ENCODE measurements around the gene ZNF10. TPM values are rescaled to one million over a fixed set of nuclear protein-coding genes. Genes with fewer than 3 reads are reported as not detected.

Gene ZNF10
- total RNA-seq, 1 experiment from 2014 or later = 7.2 TPM

Other genes with a start within 250 kb of the ZNF10 start
- gene CHFR, start 243.0 kb upstream of the ZNF10 start, total RNA-seq (2022) = 41.0 and 42.4 TPM in 2 replicates
- gene ZNF605, start 174.3 kb upstream of the ZNF10 start, total RNA-seq (2022) = 12.0 and 13.6 TPM in 2 replicates
- 18.5 and 18.7 TPM in 2 replicates for gene ZNF26, start 144.3 kb upstream of the ZNF10 start, total RNA-seq (2022)
- gene ZNF84, start 93.1 kb upstream of the ZNF10 start, total RNA-seq (2022) = 24.4 and 30.3 TPM in 2 replicates
- 14.8 and 15.5 TPM in 2 replicates for gene ZNF140, start 49.7 kb upstream of the ZNF10 start, total RNA-seq (2022)
- 1.6 and 1.9 TPM in 2 replicates for gene ZNF891, start 353 bp upstream of the ZNF10 start, total RNA-seq (2022)
- gene ZNF268, start 50.9 kb downstream of the ZNF10 start, total RNA-seq (2022) = 23.4 and 26.6 TPM in 2 replicates
- gene ANHX, start 105.2 kb downstream of the ZNF10 start, total RNA-seq (2022) = not detected in 2 replicates